H9 (cell line): ENCODE results near the gene XXYLT1. TPM values are rescaled to one million over a fixed set of nuclear protein-coding genes. Genes with fewer than 3 reads are reported as not detected.

ENCODE experiments used
- DNase-seq: peaks from one replicate; pipeline ENCODE4 v3.0.0-alpha.2; 2017
- H2AFZ ChIP-seq: one replicate; pipeline ENCODE4 v1.6.1; 2013; ENCODE audit warnings: mild to moderate bottlenecking, low read length, control low read depth, moderate library complexity
- H2AK5ac ChIP-seq: 2 replicates; pipeline ENCODE4 v1.6.1; 2013; ENCODE audit warnings: low read length, control low read depth, mixed read lengths; ENCODE audit not compliant: insufficient read length
- H2BK120ac ChIP-seq: one replicate; pipeline ENCODE4 v1.6.1; 2013; ENCODE audit warnings: low read depth, mild to moderate bottlenecking, low read length, control low read depth, inconsistent platforms; ENCODE audit not compliant: poor library complexity, severe bottlenecking
- H2BK12ac ChIP-seq: 2 replicates; pipeline ENCODE4 v1.6.1; 2013; ENCODE audit warnings: low read length, control low read depth, mixed read lengths, low read depth; ENCODE audit not compliant: insufficient read length
- H2BK15ac ChIP-seq: 2 replicates; pipeline ENCODE4 v1.6.1; 2013; ENCODE audit warnings: low read depth, low read length, control low read depth
- H2BK20ac ChIP-seq: one replicate; pipeline ENCODE4 v1.6.1; 2013; ENCODE audit warnings: low read depth, mild to moderate bottlenecking, low read length, control low read depth, inconsistent platforms; ENCODE audit not compliant: poor library complexity, severe bottlenecking
- H2BK5ac ChIP-seq: 2 replicates; pipeline ENCODE4 v1.6.1; 2013; ENCODE audit warnings: low read length, control low read depth, mixed read lengths; ENCODE audit not compliant: insufficient read length
- H3K14ac ChIP-seq: 2 replicates; pipeline ENCODE4 v1.6.1; 2013; ENCODE audit warnings: low read length, control low read depth; ENCODE audit not compliant: insufficient read depth
- H3K18ac ChIP-seq: 2 replicates; pipeline ENCODE4 v1.6.1; 2013; ENCODE audit warnings: low read depth, mild to moderate bottlenecking, mixed read lengths, low read length, control low read depth; ENCODE audit not compliant: insufficient read length
- H3K23ac ChIP-seq: 2 replicates; pipeline ENCODE4 v1.6.1; 2013; ENCODE audit warnings: low read length, control low read depth, mixed read lengths, low read depth; ENCODE audit not compliant: insufficient read length
- H3K23me2 ChIP-seq: 2 replicates; pipeline ENCODE4 v1.6.1; 2013; ENCODE audit warnings: low read depth, mild to moderate bottlenecking, mixed read lengths, low read length, control low read depth; ENCODE audit not compliant: insufficient read length, poor library complexity, severe bottlenecking
- H3K27ac ChIP-seq: 2 replicates; pipeline ENCODE4 v1.5.1; 2013; ENCODE audit warnings: low read length, control low read depth, mixed read lengths, low read depth; ENCODE audit not compliant: insufficient read length
- H3K27me3 ChIP-seq: 2 replicates; pipeline ENCODE4 v1.6.1; 2013; ENCODE audit warnings: low read length, control low read depth, inconsistent platforms; ENCODE audit not compliant: insufficient read depth
- H3K4ac ChIP-seq: 2 replicates; pipeline ENCODE4 v1.6.1; 2013; ENCODE audit warnings: low read depth, mild to moderate bottlenecking, control low read depth, inconsistent platforms, low read length, moderate library complexity
- H3K4me1 ChIP-seq: 2 replicates; pipeline ENCODE4 v1.6.1; 2013; ENCODE audit warnings: low read length, control low read depth, inconsistent platforms; ENCODE audit not compliant: insufficient read depth
- H3K4me2 ChIP-seq: 2 replicates; pipeline ENCODE4 v1.6.1; 2013; ENCODE audit warnings: low read length, control low read depth, mixed read lengths; ENCODE audit not compliant: insufficient read length, insufficient read depth
- H3K56ac ChIP-seq: 2 replicates; pipeline ENCODE4 v1.6.1; 2013; ENCODE audit warnings: low read depth, mild to moderate bottlenecking, mixed read lengths, low read length, control low read depth; ENCODE audit not compliant: insufficient read length
- H3K79me1 ChIP-seq: 2 replicates; pipeline ENCODE4 v1.6.1; 2013; ENCODE audit warnings: low read depth, mild to moderate bottlenecking, moderate library complexity, low read length, control low read depth, inconsistent platforms; ENCODE audit not compliant: insufficient read depth, poor library complexity, severe bottlenecking
- H3K79me2 ChIP-seq: 2 replicates; pipeline ENCODE4 v1.6.1; 2013; ENCODE audit warnings: low read length, control low read depth, inconsistent platforms; ENCODE audit not compliant: insufficient read depth
- H3K9ac ChIP-seq: 2 replicates; pipeline ENCODE4 v1.6.1; 2013; ENCODE audit warnings: low read length, control low read depth, mixed read lengths; ENCODE audit not compliant: insufficient read length; ENCODE audit errors: extremely low read depth
- H3K9me3 ChIP-seq: one replicate; pipeline ENCODE4 v1.6.1; 2013; ENCODE audit warnings: low read depth, low read length, inconsistent platforms; ENCODE audit not compliant: control insufficient read depth
- H3T11ph ChIP-seq: one replicate; pipeline ENCODE4 v1.6.1; 2013; ENCODE audit warnings: mild to moderate bottlenecking, low read length, control low read depth, inconsistent platforms
- H4K20me1 ChIP-seq: one replicate; pipeline ENCODE4 v1.6.1; 2013; ENCODE audit not compliant: control insufficient read depth, insufficient read length, insufficient read depth
- H4K5ac ChIP-seq: 2 replicates; pipeline ENCODE4 v1.6.1; 2013; ENCODE audit warnings: low read depth, mild to moderate bottlenecking, mixed read lengths, low read length, control low read depth; ENCODE audit not compliant: insufficient read length
- H4K8ac ChIP-seq: replicated peaks from 2 replicates; pipeline ENCODE4 v1.6.1; 2013; ENCODE audit warnings: low read length, control low read depth, mixed read lengths, low read depth; ENCODE audit not compliant: insufficient read length
- H4K91ac ChIP-seq: 2 replicates; pipeline ENCODE4 v1.6.1; 2013; ENCODE audit warnings: low read depth, mild to moderate bottlenecking, moderate library complexity, mixed read lengths, low read length, control low read depth; ENCODE audit not compliant: insufficient read length
- H3K27ac Mint-ChIP-seq, 3 experiments: 2 replicates in 2 of 3; 3 replicates in 1 of 3; pipeline ENCODE4 v1.8.0; 2020 to 2021; ENCODE audit warnings: mixed read lengths in 3 of 3, mild to moderate bottlenecking in 1 of 3, moderate library complexity in 1 of 3
- H3K27me3 Mint-ChIP-seq: 2 replicates; pipeline ENCODE4 v1.8.0; 2021; ENCODE audit warnings: low read depth, mild to moderate bottlenecking, moderate library complexity, mixed read lengths
- H3K36me3 Mint-ChIP-seq, 3 experiments: 2 replicates in 2 of 3; 3 replicates in 1 of 3; pipeline ENCODE4 v1.8.0; 2020 to 2021; ENCODE audit warnings: low read depth in 3 of 3, mixed read lengths in 3 of 3; ENCODE audit not compliant: insufficient read depth in 1 of 3
- H3K4me1 Mint-ChIP-seq, 2 experiments: 2 replicates each; pipeline ENCODE4 v1.8.0; 2020; ENCODE audit warnings: mixed read lengths in 2 of 2
- H3K4me3 Mint-ChIP-seq, 2 experiments: 2 replicates in 1 of 2; 3 replicates in 1 of 2; pipeline ENCODE4 v1.8.0; 2020 to 2021; ENCODE audit warnings: mild to moderate bottlenecking in 2 of 2, mixed read lengths in 2 of 2, moderate library complexity in 1 of 2
- H3K9me3 Mint-ChIP-seq, 2 experiments: 2 replicates in 1 of 2; 3 replicates in 1 of 2; pipeline ENCODE4 v1.8.0; 2020; ENCODE audit warnings: mild to moderate bottlenecking in 2 of 2, mixed read lengths in 2 of 2, moderate library complexity in 1 of 2
- CTCF ChIP-seq: fragments of 200-600 bp; sonication (generic); conservative IDR thresholded peaks from 3 replicates; pipeline ENCODE4 v1.8.0; 2021; ENCODE audit warnings: antibody characterized with exemption, mild to moderate bottlenecking
- WGBS: extraction: QIAGEN DNeasy Blood & Tissue Kit; methylation state at CpG from one replicate; pipeline ENCODE4 v1.1.7; 2013; ENCODE audit warnings: missing lambda C conversion rate, low lambda C conversion rate, mixed read lengths; ENCODE audit not compliant: insufficient read length; ENCODE audit errors: extremely low coverage; 5-methylcytosine and 5-hydroxymethylcytosine counted together
- total RNA-seq: library from RNA; stranded (reverse); gene quantifications from 2 replicates; pipeline ENCODE4 v1.2.1, GENCODE V29; 2021

Gene XXYLT1
- total RNA-seq, 1 experiment from 2014 or later, result 22.7 TPM

GRCh38 chr3:195064300-195064931 is 206.5 kb downstream of the XXYLT1 start:
- no peak overlapping the region for H3K27ac Mint-ChIP-seq
- DNase-seq, result no peak
- WGBS, result no CpG with 5 or more reads among the region's 8 CpGs
- no peak overlapping the region for H4K8ac ChIP-seq
- no peak overlapping the region for H2AK5ac ChIP-seq
- H3K14ac ChIP-seq, result no peak overlapping the region
- no peaks in the 10 kb centered on the region for H3K4me1 ChIP-seq
- no peak overlapping the region for H2BK15ac ChIP-seq
- H4K91ac ChIP-seq, result no peak overlapping the region
- no peaks in the 10 kb centered on the region; the same call in none of the 2 replicates for H3K27me3 Mint-ChIP-seq
- H3K27ac ChIP-seq, result no peak overlapping the region
- H2BK20ac ChIP-seq, result no peak overlapping the region
- H3K56ac ChIP-seq, result no peak overlapping the region
- no peaks in the 10 kb centered on the region for H3K79me1 ChIP-seq
- H3K18ac ChIP-seq, result no peak overlapping the region
- no peaks in the 10 kb centered on the region for H3K27me3 ChIP-seq
- no peak overlapping the region for H3K4me2 ChIP-seq
- H4K5ac ChIP-seq, result no peak overlapping the region
- H2BK12ac ChIP-seq, result no peak overlapping the region
- no peaks in the 10 kb centered on the region for H4K20me1 ChIP-seq
- no peak overlapping the region for H3K9ac ChIP-seq
- H2AFZ ChIP-seq, result no peak overlapping the region
- no peak overlapping the region for H2BK120ac ChIP-seq
- peaks cover 6 to 18% of the 10 kb centered on the region in 2 experiments; a peak in 3 of 5 replicates for H3K9me3 Mint-ChIP-seq
- peaks cover 2% of the 10 kb centered on the region; the same call in 1 of the 2 replicates for H3K79me2 ChIP-seq
- H3T11ph ChIP-seq, result no peak overlapping the region
- H3K4ac ChIP-seq, result no peak overlapping the region
- no peak overlapping the region for H2BK5ac ChIP-seq
- H3K23me2 ChIP-seq, result peaks cover 3% of the 10 kb centered on the region
- H3K4me3 Mint-ChIP-seq, result no peak overlapping the region
- peaks cover 27 to 44% (median 29%) of the 10 kb centered on the region in 3 experiments for H3K36me3 Mint-ChIP-seq
- no peaks in the 10 kb centered on the region for H3K9me3 ChIP-seq
- H3K4me1 Mint-ChIP-seq, result peaks cover 7 to 20% of the 10 kb centered on the region in 2 experiments
- no peak overlapping the region for H3K23ac ChIP-seq
- TF ChIP-seq CTCF, result no peak
